Kidney epithelial cell (primary cell): ENCODE results near the gene GABRB1. TPM values are rescaled to one million over a fixed set of nuclear protein-coding genes. Genes with fewer than 3 reads are reported as not detected.

ENCODE experiments used
- DNase-seq: peaks from one replicate; pipeline ENCODE4 v3.0.0-alpha.2; 2010; ENCODE audit warnings: low read depth
- H3K27me3 ChIP-seq: 2 replicates; pipeline ENCODE4 v1.6.0; 2011; ENCODE audit warnings: low read length; ENCODE audit not compliant: control insufficient read depth, insufficient read depth
- H3K36me3 ChIP-seq: 2 replicates; pipeline ENCODE4 v1.5.1; 2011; ENCODE audit warnings: low read length; ENCODE audit not compliant: control insufficient read depth, insufficient read depth
- H3K4me3 ChIP-seq: 2 replicates; pipeline ENCODE4 v1.5.1; 2011; ENCODE audit warnings: low read depth, mild to moderate bottlenecking, control low read depth, low read length
- CTCF ChIP-seq: IDR thresholded peaks from 2 replicates; pipeline ENCODE4 v1.5.1; 2011; ENCODE audit warnings: mild to moderate bottlenecking, moderate library complexity, low read length, control low read depth, inconsistent platforms; ENCODE audit not compliant: insufficient read depth, poor library complexity, severe bottlenecking
- total RNA-seq: library from RNA; depleted of rRNA; stranded (reverse); fragments of >200 nt; gene quantifications from 2 replicates; pipeline ENCODE4 v1.2.3, GENCODE V29; 2015

GABRB1 gene
- total RNA-seq, 1 donor from 2014 or later: not detected

GRCh38 chr4:47075262-47075661 is 43.9 kb downstream of the GABRB1 start:
- no peak for DNase-seq
- no peak overlapping the region for H3K4me3 ChIP-seq
- H3K36me3 ChIP-seq: no peaks in the 10 kb centered on the region
- no peaks in the 10 kb centered on the region for H3K27me3 ChIP-seq
- TF ChIP-seq CTCF: no peak

GRCh38 chr4:47075919-47076318 is 44.6 kb downstream of the GABRB1 start:
- Histone ChIP-seq H3K4me3 (no peak overlapping the region), H3K27me3 (no peaks in the 10 kb centered on the region), H3K36me3 (no peaks in the 10 kb centered on the region)
- TF ChIP-seq CTCF: no peak
- no peak for DNase-seq

- Histone ChIP-seq H3K27me3 (no peaks in the 10 kb centered on the region), H3K4me3 (no peak overlapping the region), H3K36me3 (no peaks in the 10 kb centered on the region)
- TF ChIP-seq CTCF: no peak
- no peak for DNase-seq
Measured at GRCh38 chr4:47084111-47084510, 52.7 kb downstream of the GABRB1 start.

- Histone ChIP-seq H3K4me3 (no peak overlapping the region), H3K36me3 (no peaks in the 10 kb centered on the region), H3K27me3 (no peaks in the 10 kb centered on the region)
- TF ChIP-seq CTCF: no peak
- no peak for DNase-seq
Measured at GRCh38 chr4:47084795-47085194, 53.4 kb downstream of the GABRB1 start.

GRCh38 chr4:47088298-47088697 is 56.9 kb downstream of the GABRB1 start:
- Histone ChIP-seq H3K36me3 (no peaks in the 10 kb centered on the region), H3K27me3 (no peaks in the 10 kb centered on the region), H3K4me3 (no peak overlapping the region)
- DNase-seq: no peak
- TF ChIP-seq CTCF: no peak

- no peaks in the 10 kb centered on the region for H3K27me3 ChIP-seq
- TF ChIP-seq CTCF: no peak
- no peaks in the 10 kb centered on the region for H3K36me3 ChIP-seq
- H3K4me3 ChIP-seq: no peak overlapping the region
- no peak for DNase-seq
Measured at GRCh38 chr4:47095884-47096283, 64.5 kb downstream of the GABRB1 start.
